Heart left ventricle (tissue), 16 donors: Measurements from ENCODE around the gene PTPRJ. TPM values are rescaled to one million over a fixed set of nuclear protein-coding genes. Genes with fewer than 3 reads are reported as not detected.

Experiments
- ATAC-seq, 4 donors: fragments of 200-7000 bp; cut with Tn5 transposase; one replicate each; pipeline ENCODE4 v1.9.1; 2020 to 2022; ENCODE audit warnings: moderate library complexity in 4 of 4, mild to moderate bottlenecking in 3 of 4, moderate number of reproducible peaks in 1 of 4
- DNase-seq, 5 donors: peaks; one replicate each; pipeline ENCODE4 v3.0.0-alpha.2; 2020
- H3K27ac ChIP-seq, 12 donors: fragments of 200-600 bp; sonication (generic) in 4 of 12; one replicate each; pipeline versions ENCODE4 v1.5.0 to v1.8.0; 2016 to 2022; ENCODE audit warnings: mild to moderate bottlenecking in 2 of 12
- H3K27me3 ChIP-seq, 9 donors: fragments of 200-600 bp; sonication (generic) in 2 of 9; one replicate each; pipeline versions ENCODE4 v1.5.1 to v1.8.0; 2016 to 2022; ENCODE audit warnings: mild to moderate bottlenecking in 3 of 9
- H3K36me3 ChIP-seq, 9 donors: fragments of 200-600 bp; sonication (generic) in 2 of 9; one replicate each; pipeline versions ENCODE4 v1.5.0 to v1.8.0; 2018 to 2022; ENCODE audit warnings: mild to moderate bottlenecking in 2 of 9
- H3K4me1 ChIP-seq, 12 donors: fragments of 200-600 bp; sonication (generic) in 4 of 12; one replicate each; pipeline versions ENCODE4 v1.5.0 to v1.8.0; 2016 to 2022; ENCODE audit warnings: mild to moderate bottlenecking in 3 of 12
- H3K4me3 ChIP-seq, 12 donors: fragments of 200-600 bp; sonication (generic) in 4 of 12; one replicate each; pipeline versions ENCODE4 v1.5.0 to v1.8.0; 2017 to 2022; ENCODE audit warnings: mild to moderate bottlenecking in 9 of 12, moderate library complexity in 4 of 12
- H3K9me3 ChIP-seq, 12 donors: fragments of 200-600 bp; sonication (generic) in 4 of 12; one replicate each; pipeline versions ENCODE4 v1.5.0 to v1.8.0; 2016 to 2022; ENCODE audit warnings: mild to moderate bottlenecking in 1 of 12
- CTCF ChIP-seq, 12 donors: fragments of 200-600 bp; sonication (generic) in 4 of 12; IDR thresholded peaks; one replicate each; pipeline versions ENCODE4 v1.5.0 to v1.8.0; 2018 to 2022; ENCODE audit warnings: antibody characterized with exemption in 12 of 12, mild to moderate bottlenecking in 5 of 12
- POLR2A ChIP-seq, 2 donors: fragments of 450-650 bp; IDR thresholded peaks; one replicate each; pipeline ENCODE4 v1.6.1; 2017; ENCODE audit warnings: antibody characterized with exemption in 2 of 2, mild to moderate bottlenecking in 2 of 2, moderate library complexity in 2 of 2
- WGBS, 4 donors: extraction: QIAGEN DNeasy Blood & Tissue Kit in 2 of 4; methylation state at CpG; one replicate each; pipeline versions ENCODE4 v1.1.5 to v1.1.7; 2013 to 2018; 5-methylcytosine and 5-hydroxymethylcytosine counted together
- intact Hi-C, 10 donors: fragments of 100-400 bp; cut with DNase I; formaldehyde crosslinking; loops; one replicate each; pipeline versions ENCODE4 v1.11.1 to v1.14.2; 2022
- polyA plus RNA-seq, 2 donors: library from polyadenylated mRNA; stranded (reverse); fragments of 200-250 nt; gene quantifications; one replicate each; pipeline ENCODE4 v1.2.3, GENCODE V29; 2013
- total RNA-seq, 9 donors: library from RNA; depleted of rRNA in 2 of 9; stranded (reverse); fragments of >200 nt in 2 of 9; fragmentation: NEBNext Ultra II Directional in 3 of 9; extraction: Animal tissue kit (Norgen Biotek cat#: 25700) in 3 of 9; gene quantifications; one replicate each; pipeline versions ENCODE4 v1.1.0 to v1.2.4, GENCODE V29; 2016 to 2023
- donor health status: ischemic (EF 13 %, LVEDD 7.1; RV severe dilation, severe dysfunction).
- donor health status: healthy with polysubstance abuse.
- donor health status: DM: no; HTN: yes; CAD: no.
- donor health status: DM: no; HTN: no; CAD: no.
- donor health status: ischemic (EF 25% LVEDD 6.9; RV normal size, moderate dysfunction).
- donor health status: ischemic (EF 25% LVEDD 5.7; RV mildly dilated, moderate dysfunction).
- donor health status: healthy.
- donor health status: DM: yes; HTN: yes; CAD: no.
- donor health status: ischemic (EF 35%, LVEDD 5.7; RV mildly dilated, moderate dysfunction).
- donor health status: nonischemic (EF 11% LVEDD 7.7; RV severe dilation, severe dysfunction).
- donor health status: DM: yes; HTN: yes; CAD: no.
- donor health status: PGD.
- donor health status: ischemic (EF 29% LVEDD 5.4; RV normal size, mild dysfunction).
- donor health status: nonischemic (EF 23%, LVEDD 6.1; RV moderate dilation, normal function).

Gene PTPRJ
- total and polyA plus RNA-seq, 11 donors: 1.2 to 39.0 (median 6.3) TPM

DNA sequence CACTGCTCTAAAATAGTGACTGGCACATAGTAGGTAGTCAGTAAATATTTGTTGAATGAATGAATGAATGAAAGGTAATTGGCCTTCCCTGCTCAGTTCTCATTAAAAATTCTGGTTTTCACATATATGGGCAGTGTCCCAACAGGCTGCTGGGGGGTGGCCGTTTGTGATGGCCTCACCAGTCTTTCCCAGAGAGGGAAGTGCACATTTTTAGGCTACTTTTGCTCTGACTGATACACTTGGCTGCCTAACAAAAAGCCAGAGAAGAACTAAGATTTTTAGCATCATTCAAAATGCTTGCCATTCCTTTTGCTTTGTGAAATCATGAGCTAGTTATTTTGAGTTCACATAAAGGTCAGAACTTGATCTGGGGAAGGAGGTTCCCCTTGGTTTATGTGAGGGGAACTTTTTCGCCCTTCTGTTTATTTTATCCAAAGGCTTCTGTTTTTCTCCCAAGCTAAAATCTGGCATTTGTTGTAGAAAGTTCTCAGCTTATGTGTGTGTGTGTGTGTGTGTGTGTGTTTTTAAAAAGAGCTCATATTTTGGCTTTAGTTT is 83.1 kb downstream of the PTPRJ start:
- Histone ChIP-seq H3K4me3 (no peak overlapping the region), H3K4me1 (peaks cover 0 to 87% (median 19%) of the 10 kb centered on the region in 12 donors), H3K27me3 (no peaks in the 10 kb centered on the region), H3K9me3 (no peaks in the 10 kb centered on the region), H3K36me3 (no peaks in the 10 kb centered on the region), H3K27ac (peak overlapping the region in 9 of 12 donors; percentile 7 to 82 (median 47))
- whole genome bisulfite sequencing, 4 donors: 28 to 64% (median 43%) methylated on average over 2 of the region's 2 CpGs
- DNase-seq (peak in 1 of 5 donors; percentile 33), ATAC-seq (peak; percentile 32 to 77 (median 72))
- intact Hi-C loops: loop anchor here in 1 of 10 donors (10.0 kb wide), 1 partner anchor 79 kb away; the partner anchor contains the start of gene PTPRJ
- TF ChIP-seq POLR2A (IDR thresholded peaks at IDR 0.05): no peak
- no peak for TF ChIP-seq CTCF (IDR thresholded peaks at IDR 0.05)

DNA sequence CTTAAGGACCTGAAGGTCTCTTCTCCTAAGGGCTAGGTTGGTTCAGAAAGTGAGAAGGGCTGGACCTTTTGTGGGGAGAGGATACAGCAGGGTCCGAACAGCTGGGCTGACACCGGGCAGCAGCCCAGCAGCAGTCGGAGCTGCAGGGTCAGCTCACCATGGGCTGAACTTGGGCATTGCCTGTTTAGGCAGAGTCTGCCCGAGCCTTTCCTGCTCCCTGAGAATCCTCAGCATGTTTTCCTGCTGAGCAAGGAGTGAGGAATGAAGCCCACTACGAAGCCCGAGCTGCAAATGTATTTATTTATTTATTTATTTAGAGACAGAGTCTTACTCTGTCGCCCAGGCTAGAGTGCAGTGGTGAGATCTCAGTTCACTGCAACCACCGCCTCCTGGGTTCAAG is 83.9 kb downstream of the PTPRJ start:
- Histone ChIP-seq H3K4me1 (peaks cover 0 to 87% (median 19%) of the 10 kb centered on the region in 12 donors), H3K27ac (peak overlapping the region in 9 of 12 donors; percentile 33 to 82 (median 47)), H3K4me3 (peak overlapping the region in 1 of 12 donors; percentile 18), H3K27me3 (no peaks in the 10 kb centered on the region), H3K36me3 (no peaks in the 10 kb centered on the region), H3K9me3 (no peaks in the 10 kb centered on the region)
- TF ChIP-seq POLR2A (IDR thresholded peaks at IDR 0.05) (no peak), CTCF (IDR thresholded peaks at IDR 0.05) (no peak)
- no peak for DNase-seq
- WGBS, 4 donors: 64 to 84% (median 70%) methylated on average over 8 of the region's 8 CpGs
- intact Hi-C loops: loop anchor here in 1 of 10 donors (10.0 kb wide), 1 partner anchor 80 kb away; the partner anchor contains the start of gene PTPRJ
- ATAC-seq: peak in 1 of 4 donors; percentile 30

DNA sequence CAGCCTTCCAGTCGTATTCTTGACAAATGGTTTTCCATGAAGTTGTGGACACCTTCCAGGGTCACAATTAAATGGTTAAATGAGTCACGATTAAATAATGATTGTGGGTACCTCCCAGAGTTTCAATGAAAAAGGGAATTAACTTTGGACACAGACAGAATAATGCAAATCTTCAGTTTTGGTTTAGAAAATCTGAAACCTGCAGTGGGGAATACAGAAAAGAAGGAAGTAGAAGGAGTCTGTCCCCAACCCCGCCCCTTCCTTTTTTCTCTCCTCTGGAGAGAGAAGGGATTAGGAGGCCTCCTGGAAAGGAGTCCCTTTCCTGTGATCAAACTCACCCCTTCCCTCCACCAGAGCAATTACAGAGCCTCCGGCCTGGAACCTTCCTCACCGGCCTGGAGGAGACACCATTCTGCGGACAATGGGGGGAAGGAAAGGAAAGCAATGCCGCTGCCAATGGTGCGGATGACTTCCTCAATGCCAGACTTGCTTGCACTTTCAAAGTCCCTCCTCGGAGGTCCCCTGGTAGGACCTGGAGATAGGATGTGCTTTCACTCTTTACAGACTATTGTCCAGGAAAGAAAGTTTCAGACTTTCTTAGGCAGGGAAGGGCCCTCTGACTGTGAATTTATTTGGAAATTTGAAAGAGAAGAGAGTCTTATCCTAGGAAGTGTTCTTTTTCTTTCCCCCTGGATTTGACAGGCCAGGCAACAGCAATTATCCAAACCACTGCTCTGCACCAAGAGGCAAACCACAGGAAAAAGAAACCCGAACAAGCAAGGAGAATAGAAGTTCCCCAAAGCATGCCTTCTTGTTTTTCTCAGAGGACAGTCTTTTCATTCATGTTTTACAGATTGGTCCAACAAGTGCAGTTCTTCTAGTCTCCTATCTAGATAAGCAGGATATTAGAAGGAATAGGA is 86.8 kb downstream of the PTPRJ start:
- H3K4me1 ChIP-seq: peaks cover 0 to 67% (median 19%) of the 10 kb centered on the region in 12 donors
- peak in 3 of 4 donors; percentile 15 to 62 (median 37) for ATAC-seq
- H3K36me3 ChIP-seq: no peaks in the 10 kb centered on the region
- DNase-seq: peak in 1 of 5 donors; percentile 13
- peak overlapping the region in 4 of 12 donors; percentile 31 to 81 (median 32) for H3K27ac ChIP-seq
- H3K27me3 ChIP-seq: no peaks in the 10 kb centered on the region
- H3K4me3 ChIP-seq: peak overlapping the region in 2 of 12 donors; percentile 12 to 28
- TF ChIP-seq POLR2A (IDR thresholded peaks at IDR 0.05) (no peak), CTCF (IDR thresholded peaks at IDR 0.05) (no peak)
- H3K9me3 ChIP-seq: no peaks in the 10 kb centered on the region
- WGBS, 4 donors: 51 to 69% (median 63%) methylated on average over 10 of the region's 10 CpGs
- intact Hi-C loops: loop anchor here in 2 of 10 donors (5.0 to 10.0 kb wide), 2 partner anchors 40 to 82 kb away; partner anchors contain the start of gene PTPRJ (in 1 of the 2)
